ENCODE results near the gene PCDHB12. TPM values are rescaled to one million over a fixed set of nuclear protein-coding genes. Genes with fewer than 3 reads are reported as not detected.

Gene PCDHB12
- total RNA-seq = 0.29 and 0.56 TPM in 2 replicates

GRCh38 chr5:141208478-141208877 is at the start of gene PCDHB12:
TSS of gene PCDHB12 (plus strand) at chr5:141208719. CDS start at chr5:141208908, 189 bp downstream.

GRCh38 chr5:141172381-141173204 is 35.9 kb upstream of the PCDHB12 start, which contains the start of gene PCDHB7:
TSS of gene PCDHB7 (plus strand) at chr5:141172644. CDS start at chr5:141172836, 192 bp downstream.

GRCh38 chr5:141177577-141178191 is 30.8 kb upstream of the PCDHB12 start, which contains the start of gene PCDHB8:
TSS of gene PCDHB8 (plus strand) at chr5:141177790. CDS start at chr5:141178035, 245 bp downstream.

GRCh38 chr5:141182248-141182647 is 26.3 kb upstream of the PCDHB12 start, which contains the start of gene PCDHB16:
TSS of gene PCDHB16 (plus strand) at chr5:141182387. CDS start at chr5:141182560, 173 bp downstream.

DNA sequence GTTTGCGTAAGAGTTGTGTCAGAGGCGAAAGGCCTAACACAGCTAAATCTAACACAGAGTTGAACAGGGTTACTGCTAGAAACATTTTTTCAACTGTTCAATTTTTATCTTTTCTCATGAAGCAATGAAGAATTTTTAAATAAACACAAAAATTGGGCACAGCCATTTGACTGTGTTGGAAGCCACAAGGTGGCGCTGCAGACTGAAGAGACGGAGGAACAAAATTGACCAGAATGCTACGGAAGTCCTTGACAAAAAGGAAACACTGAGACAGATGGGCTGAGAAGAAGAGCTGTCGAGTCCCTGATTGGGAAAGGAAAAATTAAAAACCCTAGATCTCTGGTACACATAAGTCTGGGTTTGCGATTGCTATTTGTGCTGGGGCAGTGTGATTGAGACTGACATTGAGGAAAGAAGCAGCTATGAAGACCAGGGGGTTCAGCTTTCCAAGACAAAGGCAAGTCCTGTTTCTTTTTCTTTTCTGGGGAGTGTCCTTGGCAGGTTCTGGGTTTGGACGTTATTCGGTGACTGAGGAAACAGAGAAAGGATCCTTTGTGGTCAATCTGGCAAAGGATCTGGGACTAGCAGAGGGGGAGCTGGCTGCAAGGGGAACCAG is 21.5 kb upstream of the PCDHB12 start, which contains the start of gene PCDHB9:
Gene PCDHB9 (plus strand): TSS at position 265 of the 616 bp plus-strand sequence. CDS start 158 bp downstream, at position 423.

DNA sequence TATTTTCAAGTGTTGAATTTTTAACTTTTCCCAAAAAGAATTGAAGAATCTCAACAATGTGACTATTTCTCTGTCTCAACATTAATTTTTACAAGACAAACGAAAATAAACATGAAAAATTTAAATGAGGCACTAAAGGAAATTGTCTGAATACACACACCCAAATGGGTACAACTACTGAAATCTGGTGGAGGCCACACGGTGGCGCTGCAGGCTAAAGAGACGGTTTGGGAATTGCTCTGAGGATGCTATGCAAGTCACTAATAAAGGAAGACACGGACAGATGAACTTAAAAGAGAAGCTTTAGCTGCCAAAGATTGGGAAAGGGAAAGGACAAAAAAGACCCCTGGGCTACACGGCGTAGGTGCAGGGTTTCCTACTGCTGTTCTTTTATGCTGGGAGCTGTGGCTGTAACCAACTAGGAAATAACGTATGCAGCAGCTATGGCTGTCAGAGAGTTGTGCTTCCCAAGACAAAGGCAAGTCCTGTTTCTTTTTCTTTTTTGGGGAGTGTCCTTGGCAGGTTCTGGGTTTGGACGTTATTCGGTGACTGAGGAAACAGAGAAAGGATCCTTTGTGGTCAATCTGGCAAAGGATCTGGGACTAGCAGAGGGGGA is 16.3 kb upstream of the PCDHB12 start, which contains the start of gene PCDHB10:
Gene PCDHB10 (plus strand): TSS at position 244 of the 616 bp plus-strand sequence. CDS start 200 bp downstream, at position 444.

DNA sequence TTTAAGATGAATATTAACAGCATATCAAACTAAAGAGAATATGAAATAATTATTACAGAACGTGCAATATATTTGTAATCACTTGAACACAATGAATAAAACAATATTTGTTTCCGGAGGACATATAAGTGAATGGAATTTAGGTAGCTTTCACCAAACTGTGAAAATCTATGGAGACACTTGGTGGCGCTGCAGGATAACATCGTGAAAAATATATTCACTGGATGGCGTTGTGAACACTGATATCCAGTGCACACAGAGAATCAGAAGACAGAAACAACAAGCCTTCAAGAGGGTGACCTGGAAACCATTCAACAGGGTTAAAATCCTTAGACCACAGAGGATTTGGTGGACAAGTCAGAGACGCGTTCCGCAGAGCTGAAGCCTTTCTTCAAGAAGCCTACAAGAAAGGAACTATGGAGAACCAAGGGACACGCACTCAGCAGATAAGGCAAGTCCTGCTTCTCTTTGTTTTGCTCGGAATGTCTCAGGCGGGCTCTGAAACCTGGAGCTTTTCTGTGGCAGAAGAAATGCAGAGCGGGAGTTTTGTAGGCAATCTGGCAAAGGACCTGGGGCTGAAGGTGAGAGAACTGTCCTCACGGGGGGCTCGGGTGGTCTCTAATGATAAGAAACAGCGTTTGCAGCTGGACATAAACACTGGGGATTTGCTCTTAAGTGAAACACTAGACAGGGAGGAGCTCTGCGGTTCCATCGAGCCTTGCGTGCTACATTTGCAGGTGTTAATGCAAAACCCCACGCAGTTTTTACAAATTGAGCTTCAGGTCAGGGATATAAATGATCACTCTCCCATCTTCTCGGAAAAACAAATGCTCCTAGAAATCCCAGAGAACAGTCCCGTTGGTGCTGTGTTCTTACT is 8.9 kb upstream of the PCDHB12 start, which contains the start of gene PCDHB11:
Gene PCDHB11 (plus strand): TSS at position 269 of the 877 bp plus-strand sequence. CDS start 148 bp downstream, at position 417.

DNA sequence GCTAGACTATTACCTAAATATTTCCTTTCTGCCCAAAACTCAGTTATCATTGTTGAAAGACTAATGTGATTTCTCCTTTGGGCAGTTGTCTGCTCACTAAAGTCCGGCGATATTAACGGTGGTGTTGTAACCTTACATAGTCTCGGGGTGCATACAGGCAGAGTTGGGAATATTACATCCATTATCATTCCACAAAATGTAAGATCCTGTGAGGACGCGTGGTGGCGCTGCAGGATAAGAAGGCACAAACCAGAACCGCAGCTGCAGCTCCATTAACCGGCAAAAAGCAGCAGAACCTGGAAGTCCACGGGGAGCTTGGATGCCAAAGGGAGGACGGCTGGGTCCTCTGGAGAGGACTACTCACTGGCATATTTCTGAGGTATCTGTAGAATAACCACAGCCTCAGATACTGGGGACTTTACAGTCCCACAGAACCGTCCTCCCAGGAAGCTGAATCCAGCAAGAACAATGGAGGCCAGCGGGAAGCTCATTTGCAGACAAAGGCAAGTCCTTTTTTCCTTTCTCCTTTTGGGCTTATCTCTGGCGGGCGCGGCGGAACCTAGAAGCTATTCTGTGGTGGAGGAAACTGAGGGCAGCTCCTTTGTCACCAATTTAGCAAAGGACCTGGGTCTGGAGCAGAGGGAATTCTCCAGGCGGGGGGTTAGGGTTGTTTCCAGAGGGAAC is 5.3 kb downstream of the PCDHB12 start, which contains the start of gene PCDHB13:
Gene PCDHB13 (plus strand): TSS at position 264 of the 684 bp plus-strand sequence. CDS start 205 bp downstream, at position 469.

DNA sequence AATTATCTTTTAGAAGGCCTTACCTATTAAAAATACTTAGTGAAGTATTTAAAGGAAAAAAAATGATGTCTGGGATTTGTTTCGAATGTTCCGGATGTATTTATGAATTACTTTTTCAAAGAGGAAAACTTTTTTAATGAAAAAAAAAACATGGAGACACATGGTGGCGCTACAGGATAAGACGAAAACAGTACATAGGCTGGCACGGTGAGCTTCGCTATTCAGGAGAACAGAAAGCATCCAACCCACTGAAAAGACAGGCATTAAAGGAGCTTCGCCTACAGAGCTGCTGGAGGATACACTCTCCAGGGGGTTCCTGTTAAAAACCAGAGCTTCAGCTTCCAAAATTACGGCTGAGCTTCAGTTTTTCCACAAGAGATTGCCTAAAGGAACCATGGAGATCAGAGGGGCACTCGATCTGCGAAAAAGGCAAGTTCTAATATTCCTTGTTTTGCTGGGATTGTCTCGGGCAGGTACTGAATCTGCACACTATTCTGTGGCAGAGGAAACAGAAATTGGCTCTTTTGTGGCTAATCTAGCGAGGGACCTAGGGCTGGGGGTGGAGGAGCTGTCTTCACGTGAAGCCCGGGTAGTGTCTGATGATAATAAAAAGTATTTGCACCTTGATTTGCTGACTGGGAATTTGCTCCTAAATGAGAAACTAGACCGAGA is 14.7 kb downstream of the PCDHB12 start, which contains the start of gene PCDHB14:
Gene PCDHB14 (plus strand): TSS at position 232 of the 672 bp plus-strand sequence. CDS start 163 bp downstream, at position 395.

DNA sequence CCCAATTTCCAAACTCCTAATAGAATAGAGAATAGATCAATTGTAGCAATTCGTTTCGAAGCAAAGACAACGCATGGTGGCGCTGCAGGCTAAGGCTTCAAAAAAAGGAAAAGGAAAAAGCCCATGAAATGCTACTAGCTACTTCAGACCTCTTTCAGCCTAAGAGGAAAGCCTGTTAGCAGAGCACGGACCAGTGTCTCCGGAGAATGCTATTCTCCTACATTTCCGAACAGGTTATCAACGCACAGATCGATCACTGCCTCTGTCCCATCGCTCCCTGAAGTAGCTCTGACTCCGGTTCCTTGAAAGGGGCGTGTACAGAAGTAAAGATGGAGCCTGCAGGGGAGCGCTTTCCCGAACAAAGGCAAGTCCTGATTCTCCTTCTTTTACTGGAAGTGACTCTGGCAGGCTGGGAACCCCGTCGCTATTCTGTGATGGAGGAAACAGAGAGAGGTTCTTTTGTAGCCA is 36.8 kb downstream of the PCDHB12 start, which contains the start of gene PCDHB15:
Gene PCDHB15 (plus strand): TSS at position 146 of the 468 bp plus-strand sequence. CDS start 184 bp downstream, at position 330.

Other genes starting within 250 kb of the PCDHB12 start
- 0.12 and 0.15 TPM in 2 replicates for gene PCDHAC2, start 242.2 kb upstream of the PCDHB12 start, total RNA-seq
- gene PCDHB1, start 157.3 kb upstream of the PCDHB12 start, total RNA-seq = not detected in 2 replicates
- gene PCDHB2, start 114.1 kb upstream of the PCDHB12 start, total RNA-seq = 1.9 TPM in 2 replicates
- gene PCDHB3, start 108.2 kb upstream of the PCDHB12 start, total RNA-seq = 0.34 and 1.1 TPM in 2 replicates
- 0.64 and 0.75 TPM in 2 replicates for gene PCDHB4, start 86.9 kb upstream of the PCDHB12 start, total RNA-seq
- 1.1 and 2.2 TPM in 2 replicates for gene PCDHB5, start 73.5 kb upstream of the PCDHB12 start, total RNA-seq
- gene PCDHB6, start 58.7 kb upstream of the PCDHB12 start, total RNA-seq = 0.06 and 0.39 TPM in 2 replicates
- 1.2 and 1.3 TPM in 2 replicates for gene PCDHB7, start 36.1 kb upstream of the PCDHB12 start, total RNA-seq
- 0.12 and 1.1 TPM in 2 replicates for gene PCDHB8, start 30.9 kb upstream of the PCDHB12 start, total RNA-seq
- gene PCDHB16, start 26.3 kb upstream of the PCDHB12 start, total RNA-seq = 0.81 and 1.0 TPM in 2 replicates
- 0.56 and 1.0 TPM in 2 replicates for gene PCDHB9, start 21.6 kb upstream of the PCDHB12 start, total RNA-seq
- gene PCDHB10, start 16.4 kb upstream of the PCDHB12 start, total RNA-seq = 0.56 and 1.2 TPM in 2 replicates
- gene PCDHB11, start 9.1 kb upstream of the PCDHB12 start, total RNA-seq = 0.34 and 0.62 TPM in 2 replicates
- 1.4 and 1.7 TPM in 2 replicates for gene PCDHB13, start 5.2 kb downstream of the PCDHB12 start, total RNA-seq
- 1.2 and 2.5 TPM in 2 replicates for gene PCDHB14, start 14.6 kb downstream of the PCDHB12 start, total RNA-seq
- gene PCDHB15, start 36.7 kb downstream of the PCDHB12 start, total RNA-seq = 1.6 and 1.7 TPM in 2 replicates
- 0.12 TPM in 1 of 2 replicates, not detected in the other for gene SLC25A2, start 95.3 kb downstream of the PCDHB12 start, total RNA-seq
- gene TAF7, start 112.1 kb downstream of the PCDHB12 start, total RNA-seq = 47.1 and 52.2 TPM in 2 replicates
- 0.19 and 1.3 TPM in 2 replicates for gene PCDHGA1, start 121.8 kb downstream of the PCDHB12 start, total RNA-seq
- gene PCDHGA2, start 130.0 kb downstream of the PCDHB12 start, total RNA-seq = 3.5 and 5.2 TPM in 2 replicates
- gene PCDHGA3, start 135.1 kb downstream of the PCDHB12 start, total RNA-seq = 5.1 and 8.1 TPM in 2 replicates
- gene PCDHGB1, start 141.4 kb downstream of the PCDHB12 start, total RNA-seq = 1.6 and 2.6 TPM in 2 replicates
- 5.8 and 6.8 TPM in 2 replicates for gene PCDHGA4, start 146.3 kb downstream of the PCDHB12 start, total RNA-seq
- 4.5 and 6.7 TPM in 2 replicates for gene PCDHGB2, start 151.3 kb downstream of the PCDHB12 start, total RNA-seq
- 3.0 and 3.1 TPM in 2 replicates for gene PCDHGA5, start 155.4 kb downstream of the PCDHB12 start, total RNA-seq
- gene PCDHGB3, start 161.5 kb downstream of the PCDHB12 start, total RNA-seq = 3.2 and 3.8 TPM in 2 replicates
- 6.9 and 10.2 TPM in 2 replicates for gene PCDHGA6, start 165.2 kb downstream of the PCDHB12 start, total RNA-seq
- gene PCDHGA7, start 174.0 kb downstream of the PCDHB12 start, total RNA-seq = 9.9 and 10.7 TPM in 2 replicates
- 14.1 and 14.6 TPM in 2 replicates for gene PCDHGB4, start 179.0 kb downstream of the PCDHB12 start, total RNA-seq
- gene PCDHGA8, start 183.9 kb downstream of the PCDHB12 start, total RNA-seq = 1.4 and 1.5 TPM in 2 replicates
- gene PCDHGB5, start 189.2 kb downstream of the PCDHB12 start, total RNA-seq = 32.0 and 38.0 TPM in 2 replicates
- 5.3 and 6.2 TPM in 2 replicates for gene PCDHGA9, start 194.1 kb downstream of the PCDHB12 start, total RNA-seq
- 2.6 and 3.6 TPM in 2 replicates for gene PCDHGB6, start 199.3 kb downstream of the PCDHB12 start, total RNA-seq
- gene PCDHGA10, start 204.3 kb downstream of the PCDHB12 start, total RNA-seq = 8.7 and 11.3 TPM in 2 replicates
- gene PCDHGB7, start 209.0 kb downstream of the PCDHB12 start, total RNA-seq = 19.9 and 21.6 TPM in 2 replicates
- gene PCDHGA11, start 212.3 kb downstream of the PCDHB12 start, total RNA-seq = 15.6 and 18.8 TPM in 2 replicates
- gene PCDHGA12, start 221.8 kb downstream of the PCDHB12 start, total RNA-seq = 41.9 and 43.9 TPM in 2 replicates